ENCODE data around the gene MNAT1. TPM values are rescaled to one million over a fixed set of nuclear protein-coding genes. Genes with fewer than 3 reads are reported as not detected.
A peak's percentile ranks its signal among the peaks of the same experiment; 100 is the strongest.

MNAT1 gene
- total and polyA plus RNA-seq, 12 donors, result 13.9 to 35.3 (median 27.2) TPM

- DNase-seq (no peak), ATAC-seq (no peak)
- H3K4me1 ChIP-seq, result peaks cover 3 to 39% (median 23%) of the 10 kb centered on the region in 9 donors
- peak overlapping the region in 1 of 10 donors; percentile 6 for H3K4me3 ChIP-seq
- no peaks in the 10 kb centered on the region for H3K9me3 ChIP-seq
- H3K27ac ChIP-seq, result peak overlapping the region in 1 of 10 donors; percentile 90
- 86 to 95% methylated on average over 1 of the region's 1 CpG for WGBS, 2 donors
- intact Hi-C loops (cut with DNase I), result loop anchor here in 3 of 10 donors (5.0 to 10.0 kb wide), 4 partner anchors 122 to 262 kb away; partner anchors contain the start of genes SIX4 (in 2 of the 3) and MNAT1 (in 1 of the 3)
- no peak for TF ChIP-seq CTCF (IDR thresholded peaks at IDR 0.05)
- H3K27me3 ChIP-seq, result no peaks in the 10 kb centered on the region
- H3K36me3 ChIP-seq, result peaks cover 0 to 48% (median 0%) of the 10 kb centered on the region in 9 donors
Observed at GRCh38 chr14:60984196-60984595, 249.6 kb downstream of the MNAT1 start.

- ATAC-seq (no peak), DNase-seq (no peak)
- intact Hi-C loops (cut with DNase I), result loop anchor here in 2 of 10 donors (10.0 kb wide), 2 partner anchors 252 to 262 kb away; partner anchors contain the start of genes MNAT1 (in 1 of the 2) and SIX4 (in 1 of the 2)
- Histone ChIP-seq H3K27me3 (no peaks in the 10 kb centered on the region), H3K9me3 (no peaks in the 10 kb centered on the region), H3K4me3 (no peak overlapping the region), H3K27ac (no peak overlapping the region), H3K36me3 (peaks cover 0 to 71% (median 14%) of the 10 kb centered on the region in 9 donors), H3K4me1 (peaks cover 0 to 29% (median 12%) of the 10 kb centered on the region in 9 donors)
- TF ChIP-seq CTCF (IDR thresholded peaks at IDR 0.05), result no peak
- WGBS, 2 donors, result 96 to 97% methylated on average over 2 of the region's 2 CpGs
Observed at GRCh38 chr14:60986500-60986899, 251.9 kb downstream of the MNAT1 start.

GRCh38 chr14:60989599-60989998, 255.0 kb downstream of the MNAT1 start:
- intact Hi-C loops (cut with DNase I), result loop anchor here in 2 of 10 donors (10.0 kb wide), 2 partner anchors 255 to 265 kb away; partner anchors contain the start of genes MNAT1 (in 1 of the 2) and SIX4 (in 1 of the 2)
- Histone ChIP-seq H3K27ac (no peak overlapping the region), H3K4me1 (peaks cover 0 to 10% (median 0%) of the 10 kb centered on the region in 9 donors), H3K4me3 (no peak overlapping the region), H3K27me3 (no peaks in the 10 kb centered on the region), H3K9me3 (no peaks in the 10 kb centered on the region), H3K36me3 (peaks cover 0 to 97% (median 14%) of the 10 kb centered on the region in 9 donors)
- no peak for TF ChIP-seq CTCF (IDR thresholded peaks at IDR 0.05)
- DNase-seq, result no peak
- ATAC-seq, result peak in 1 of 8 donors; percentile 25
- WGBS, 2 donors, result 82 to 87% methylated on average over 2 of the region's 2 CpGs

- ATAC-seq (no peak), DNase-seq (no peak)
- Histone ChIP-seq H3K4me3 (no peak overlapping the region), H3K27me3 (no peaks in the 10 kb centered on the region), H3K27ac (no peak overlapping the region), H3K36me3 (peaks cover 0 to 31% (median 0%) of the 10 kb centered on the region in 9 donors), H3K9me3 (peaks cover 0 to 16% (median 0%) of the 10 kb centered on the region in 11 donors), H3K4me1 (no peaks in the 10 kb centered on the region)
- intact Hi-C loops (cut with DNase I), result no loop called here
- 91 to 92% methylated on average over 9 of the region's 9 CpGs for WGBS, 2 donors
- no peak for TF ChIP-seq CTCF (IDR thresholded peaks at IDR 0.05)
Observed at GRCh38 chr14:60998617-60999016, 264.1 kb downstream of the MNAT1 start.

All from heart right ventricle (tissue), 16 donors.